Measurements from ENCODE around the gene SLC35F3.

GRCh38 chr1:233959102-233959501, 54.6 kb downstream of the SLC35F3 start:
- TF ChIP-seq POLR2A (IDR thresholded peaks at IDR 0.05) (no peak), CTCF (IDR thresholded peaks at IDR 0.05) (no peak)

All from adrenal gland (tissue), 5 donors.